HG03066 (cell line): Measurements from ENCODE around the gene MXRA7.

ENCODE experiments used
- ATAC-seq: cut with Tn5 transposase; IDR thresholded peaks from one replicate; pipeline ENCODE4 v1.9.1; 2021; ENCODE audit warnings: low read depth; ENCODE audit not compliant: unreplicated experiment

Gene MXRA7

GRCh38 chr17:76697702-76698465 is 12.9 kb downstream of the MXRA7 start:
- no peak for ATAC-seq

DNA sequence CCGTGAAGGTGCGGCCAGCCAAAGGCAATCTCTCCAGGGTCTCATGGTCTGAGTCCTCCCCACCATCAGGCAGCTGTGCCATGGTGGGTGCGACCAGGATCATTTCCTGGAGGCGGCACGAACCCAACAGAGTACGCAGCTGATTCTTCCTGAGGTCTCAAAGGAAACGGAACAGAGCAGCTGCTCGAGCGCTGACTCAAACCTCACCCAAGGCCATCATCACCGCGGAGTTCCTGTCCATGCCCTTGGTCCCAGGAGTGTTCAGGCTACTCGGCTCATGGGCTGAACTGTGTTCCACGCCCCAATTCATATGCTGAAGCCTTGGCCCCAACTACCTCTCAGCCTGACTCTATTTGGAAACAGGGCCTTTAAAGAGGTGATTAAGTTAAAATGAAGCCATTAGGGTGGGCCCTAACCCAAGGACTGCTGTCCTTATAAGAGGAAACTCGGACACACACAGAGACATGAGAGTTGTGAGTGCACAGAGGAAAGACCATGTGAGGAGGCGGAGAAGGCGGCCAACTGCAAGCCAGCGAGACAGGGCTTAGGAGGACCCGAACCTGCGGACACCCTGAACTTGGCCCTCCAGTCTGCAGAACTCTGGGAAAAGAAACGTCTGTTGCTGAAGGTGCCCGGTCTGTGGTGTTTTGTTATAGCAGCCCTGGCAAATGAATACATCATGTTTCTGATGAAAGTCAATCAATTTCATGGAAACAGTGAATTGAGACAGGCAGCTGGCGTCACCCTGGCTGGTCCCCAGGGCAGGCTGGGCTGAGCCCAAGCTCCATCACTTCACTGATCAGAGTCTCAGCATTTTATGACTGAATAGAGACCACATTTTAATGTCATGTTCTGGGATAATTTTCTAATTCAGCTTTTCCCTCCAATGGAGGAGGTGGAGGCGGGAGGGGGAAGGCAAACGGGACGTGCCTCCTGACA is 13.7 kb downstream of the MXRA7 start:
- ATAC-seq, result no peak

GRCh38 chr17:76695059-76695831 is 15.5 kb downstream of the MXRA7 start:
- ATAC-seq, result no peak

DNA sequence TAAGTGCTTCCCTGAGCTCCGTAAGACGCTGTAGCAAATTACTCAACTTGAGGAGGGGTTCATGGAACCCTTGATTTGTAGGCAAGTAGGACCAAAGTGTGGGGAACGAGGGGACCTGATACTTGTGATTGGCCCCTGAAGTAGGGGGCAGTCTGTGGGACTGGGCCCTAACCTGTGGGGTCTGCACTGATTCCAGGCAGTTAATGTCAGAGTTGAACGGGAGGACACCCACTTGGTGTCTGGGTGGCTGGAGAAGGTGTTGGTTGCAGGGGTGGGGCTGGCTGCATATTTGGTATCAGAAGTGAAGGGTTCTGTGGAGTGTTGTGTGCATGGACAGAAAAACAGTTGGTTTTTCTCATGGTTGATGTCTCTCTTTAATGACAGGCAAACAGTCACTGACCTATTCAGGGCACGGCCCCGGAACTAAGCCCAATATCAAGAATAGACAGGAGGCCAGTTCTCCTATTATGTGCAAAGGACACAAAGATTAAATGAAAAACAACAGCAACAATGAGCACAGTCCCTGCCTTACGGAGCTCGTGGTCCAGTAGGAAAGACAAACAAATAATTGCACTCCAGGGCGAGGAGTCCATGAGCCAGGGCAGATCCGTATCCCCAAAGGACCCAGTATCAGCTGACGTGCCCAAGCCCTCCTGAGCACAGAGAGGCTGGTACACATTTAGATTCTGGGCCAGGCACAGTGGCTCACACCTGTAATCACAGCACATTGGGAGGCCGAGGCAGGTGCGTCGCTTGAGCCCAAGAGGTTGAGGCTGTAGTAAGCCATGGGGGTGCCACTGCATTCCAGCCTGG is 19.2 kb downstream of the MXRA7 start:
- ATAC-seq, result no peak

DNA sequence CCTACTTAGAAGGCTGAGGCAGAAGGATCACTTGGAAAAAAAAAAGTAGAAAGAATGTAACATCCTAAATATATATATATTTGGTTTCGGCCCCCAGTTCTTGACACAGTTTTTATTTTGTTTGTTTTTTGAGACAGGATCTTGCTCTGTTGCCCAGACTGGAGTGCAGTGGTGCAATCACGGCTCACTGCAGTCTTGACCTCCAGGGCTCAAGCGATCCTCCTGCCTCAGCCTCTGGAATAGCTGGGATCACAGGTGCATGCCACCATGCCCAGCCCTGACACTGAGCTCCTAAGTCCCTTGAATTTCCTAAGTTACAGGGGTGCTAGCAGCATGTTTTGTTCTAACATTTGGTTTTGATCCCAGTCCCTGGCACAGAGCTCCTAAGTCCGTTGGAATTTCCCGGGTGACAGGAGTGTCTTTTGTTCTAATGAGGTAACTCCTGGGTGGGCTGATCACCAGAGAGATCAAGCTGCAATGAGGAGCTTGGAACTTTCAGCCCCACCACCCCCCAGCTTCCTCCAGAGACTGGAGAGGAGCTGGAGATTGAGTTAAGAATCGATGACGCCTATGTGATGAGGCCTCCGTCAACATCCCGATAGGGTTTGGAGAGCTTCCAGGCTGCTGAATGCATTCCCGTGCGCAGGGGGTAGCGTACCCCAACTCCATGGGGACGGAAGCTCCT is 20.0 kb downstream of the MXRA7 start:
- no peak for ATAC-seq

DNA sequence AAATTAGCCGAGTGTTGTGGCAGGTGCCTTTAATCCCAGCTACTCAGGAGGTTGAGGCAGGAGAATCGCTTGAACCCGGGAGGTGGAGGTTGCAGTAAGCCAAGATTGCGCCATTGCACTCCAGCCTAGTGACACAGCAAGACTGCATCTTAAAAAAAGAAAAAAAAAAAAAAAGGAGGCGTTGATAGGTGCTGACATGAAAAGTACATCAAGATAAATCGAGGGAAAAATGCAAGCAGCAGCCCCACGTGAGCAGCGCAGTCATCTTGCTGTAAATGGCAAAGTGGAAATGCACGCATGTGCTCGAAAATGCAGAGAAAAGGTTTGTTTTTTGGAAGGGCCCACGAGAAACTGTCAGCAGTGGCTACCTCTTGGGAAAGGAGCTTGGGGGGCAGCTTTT is 20.9 kb downstream of the MXRA7 start:
- no peak for ATAC-seq

GRCh38 chr17:76688165-76688622 is 22.6 kb downstream of the MXRA7 start:
- no peak for ATAC-seq

GRCh38 chr17:76687298-76688164 is 23.2 kb downstream of the MXRA7 start:
- no peak for ATAC-seq

DNA sequence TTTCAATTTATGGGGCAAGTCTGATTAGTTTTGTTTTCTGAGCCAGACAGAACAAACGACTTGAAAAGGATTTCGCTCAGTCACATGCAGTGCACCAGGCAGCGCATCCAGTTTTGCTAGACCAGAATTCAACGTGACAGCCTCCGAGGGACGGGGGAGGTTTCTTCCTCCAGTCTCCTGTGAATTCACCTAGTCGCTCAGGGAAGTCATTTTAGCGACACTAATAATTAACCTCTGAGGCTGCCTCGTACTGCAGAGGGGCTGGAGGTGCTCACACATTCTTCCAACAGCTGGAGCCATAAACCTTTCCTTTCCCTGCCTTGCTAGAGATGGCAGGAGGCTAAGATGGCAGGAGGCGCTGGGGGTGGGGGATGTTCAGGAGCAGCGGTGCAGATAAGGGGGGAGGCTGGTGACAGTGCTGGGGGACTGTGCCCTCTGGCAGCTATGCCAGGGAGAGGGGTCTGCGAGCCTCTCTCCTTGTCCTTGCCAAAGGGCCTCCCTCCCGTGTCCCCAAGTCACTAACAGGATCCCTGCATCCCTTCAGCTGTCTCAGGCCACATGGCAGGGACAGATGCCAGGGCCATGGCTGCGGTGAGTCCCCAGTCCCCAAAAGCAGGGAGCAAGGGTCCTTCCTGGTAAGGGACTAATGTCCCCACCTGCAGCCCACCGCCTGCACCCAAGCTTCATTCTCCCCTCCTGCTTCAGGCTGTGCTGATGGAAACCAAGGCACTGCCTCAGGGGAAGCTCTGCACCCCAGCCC is 24.0 kb downstream of the MXRA7 start:
- ATAC-seq, result no peak

GRCh38 chr17:76685846-76686245 is 24.9 kb downstream of the MXRA7 start:
- no peak for ATAC-seq

- ATAC-seq, result no peak
Observed at GRCh38 chr17:76685366-76685765, 25.4 kb downstream of the MXRA7 start.

DNA sequence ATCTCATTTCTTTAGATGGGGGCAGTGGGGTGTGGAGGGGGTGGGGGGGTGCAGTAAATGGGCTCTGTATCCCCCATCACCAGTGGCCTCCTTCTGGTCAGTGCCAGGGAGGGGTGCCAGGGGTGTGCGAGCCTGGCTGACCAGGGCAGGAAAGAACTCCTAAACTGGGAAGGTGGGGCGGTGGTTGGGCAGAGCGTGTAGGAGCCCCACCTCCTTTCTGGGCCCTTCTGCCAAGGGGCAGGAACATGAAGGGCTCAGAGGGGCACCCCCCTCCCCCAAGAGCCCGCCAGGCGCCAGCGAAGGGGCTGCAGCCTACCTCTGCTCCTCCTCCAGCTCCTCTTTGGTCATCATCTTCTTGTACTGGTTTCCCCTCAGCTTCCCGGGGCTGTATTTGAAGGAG is 26.0 kb downstream of the MXRA7 start:
- ATAC-seq, result no peak

GRCh38 chr17:76683921-76684745 is 26.6 kb downstream of the MXRA7 start:
- no peak for ATAC-seq

DNA sequence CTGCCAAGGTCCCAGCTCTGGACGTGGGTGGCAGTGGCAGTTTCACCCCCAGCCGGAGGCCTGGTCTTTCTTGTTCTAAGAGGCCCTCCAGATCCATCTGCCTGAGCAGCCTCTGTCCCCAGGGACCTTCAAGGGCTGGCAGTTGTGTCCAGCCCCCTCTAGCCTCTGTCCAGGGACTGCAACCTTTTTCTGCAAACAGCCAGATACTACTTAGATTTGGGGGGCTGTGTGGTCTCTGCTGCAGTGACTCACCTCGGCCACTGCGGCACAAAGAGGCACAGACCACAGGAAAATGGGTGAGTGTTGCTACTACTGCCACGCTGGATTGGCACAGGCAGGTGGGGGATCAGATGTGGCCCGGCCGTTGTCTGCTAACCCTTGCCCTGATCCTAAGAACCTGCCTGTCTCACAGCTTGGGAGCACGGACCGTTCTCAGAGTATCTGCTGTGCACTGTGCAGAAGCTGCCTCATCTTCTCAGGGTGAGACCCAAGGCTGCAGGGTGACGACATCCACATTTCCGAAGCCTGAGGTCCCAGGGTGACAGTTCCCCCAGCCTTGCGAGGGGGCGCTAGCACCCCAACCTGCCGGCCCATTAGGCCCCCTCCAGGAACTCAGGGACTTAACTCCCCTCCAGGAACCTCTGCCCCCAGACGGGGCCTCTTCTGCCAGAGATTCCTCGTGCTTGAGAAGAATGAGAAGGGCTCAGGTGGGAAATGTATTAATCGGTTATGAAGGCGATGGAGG is 27.6 kb downstream of the MXRA7 start:
- ATAC-seq, result no peak

DNA sequence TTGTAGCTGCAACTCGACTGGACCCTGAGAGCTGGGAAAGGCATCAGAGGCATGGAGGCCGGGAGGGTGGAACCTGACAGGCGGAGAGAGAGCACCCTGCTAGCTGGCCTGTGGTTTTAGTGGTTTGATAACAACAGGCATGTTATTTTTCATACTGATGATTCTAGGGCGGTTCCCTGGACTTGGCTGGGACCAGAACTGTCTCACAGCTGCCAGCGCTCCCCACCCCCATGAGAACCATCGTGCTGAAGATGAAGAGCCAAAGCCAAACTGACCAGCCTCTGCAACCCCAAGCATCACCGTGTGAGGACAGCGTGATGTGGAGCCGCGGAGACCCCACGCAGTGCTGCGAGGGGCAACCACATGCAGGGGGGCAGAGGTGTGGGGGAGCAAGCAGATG is 28.5 kb downstream of the MXRA7 start:
- ATAC-seq, result no peak
